ENCODE measurements around the gene PTGER3. TPM values are rescaled to one million over a fixed set of nuclear protein-coding genes. Genes with fewer than 3 reads are reported as not detected.

Gene PTGER3
- total and polyA plus RNA-seq, 10 of the 15 experiments (the other 5 are each of a cell fraction or from before 2014, with no cell fraction given): under 0.01 to 0.04 (median 0.02) TPM; not detected in 7

GRCh38 chr1:70978623-70979022 is 69.0 kb downstream of the PTGER3 start:
- Histone ChIP-seq H3K36me3 (ENCODE audit: control insufficient read depth in 2 of 2, insufficient read depth in 2 of 2, low read length in 1 of 2) (no peaks in the 10 kb centered on the region), H3K27ac (ENCODE audit: control insufficient read depth, insufficient read depth) (no peak overlapping the region), H4K20me1 (ENCODE audit: control insufficient read depth, insufficient read depth) (no peaks in the 10 kb centered on the region), H3K4me1 (ENCODE audit: control insufficient read depth, insufficient read depth, low read length) (no peaks in the 10 kb centered on the region), H3K9me3 (replicated peaks; ENCODE audit: control insufficient read depth, insufficient read depth, low read length) (no peaks in the 10 kb centered on the region), H3K27me3 (replicated peaks in 1 of 2; ENCODE audit: control insufficient read depth in 2 of 2, insufficient read depth in 2 of 2, low read length in 1 of 2) (no peaks in the 10 kb centered on the region), H3K4me2 (ENCODE audit: control insufficient read depth, insufficient read depth) (no peak overlapping the region), H3K9ac (ENCODE audit: control insufficient read depth, insufficient read depth, low read length) (no peak overlapping the region), H3K79me2 (ENCODE audit: control insufficient read depth, insufficient read depth, low read length) (no peaks in the 10 kb centered on the region), H3K4me3 (no peak overlapping the region), H2AFZ (ENCODE audit: control insufficient read depth, low read depth, low read length) (no peak overlapping the region)
- FAIRE-seq (no peak), ATAC-seq (no peak), DNase-seq (ENCODE audit: low read depth, low spot score) (no peak)
- ChIA-PET SMC1A (ENCODE audit: uncharacterized antibody, unreplicated experiment) (interaction anchor here (1.5 kb wide), 1 partner anchor 10 kb away, joined by 4 read pairs; no protein-coding TSS in a partner anchor), CTCF (no interaction called here), POLR2A (no interaction called here), RAD21 (ENCODE audit: unreplicated experiment) (no interaction called here)
- WGBS (ENCODE audit: insufficient coverage, insufficient replicate concordance, low lambda C conversion rate, missing lambda C conversion rate): 20% methylated on average over 1 of the region's 1 CpG
- BruUV-seq (replicated peaks): no TSS peak
- intact Hi-C loops (cut with micrococcal nuclease; ENCODE audit: unreplicated experiment): no loop called here
- in situ Hi-C loops (cut with MboI): no loop called here
- no peak for TF ChIP-seq GATAD2B (conservative IDR thresholded peaks at IDR 0.05; ENCODE audit: low read depth)
- TF ChIP-seq PAX8 (IDR thresholded peaks at IDR 0.05): no peak
- TF ChIP-seq MXI1 (IDR thresholded peaks at IDR 0.05; ENCODE audit: low read depth, low read length): no peak
- TF ChIP-seq ATF2 (IDR thresholded peaks at IDR 0.05; ENCODE audit: low read length): no peak
- TF ChIP-seq SRF (IDR thresholded peaks at IDR 0.05; ENCODE audit: low read depth in 2 of 2, low read length in 2 of 2): no peak
- no peak for TF ChIP-seq EED (IDR thresholded peaks at IDR 0.05; ENCODE audit: low read depth)
- TF ChIP-seq, protein P1, sequence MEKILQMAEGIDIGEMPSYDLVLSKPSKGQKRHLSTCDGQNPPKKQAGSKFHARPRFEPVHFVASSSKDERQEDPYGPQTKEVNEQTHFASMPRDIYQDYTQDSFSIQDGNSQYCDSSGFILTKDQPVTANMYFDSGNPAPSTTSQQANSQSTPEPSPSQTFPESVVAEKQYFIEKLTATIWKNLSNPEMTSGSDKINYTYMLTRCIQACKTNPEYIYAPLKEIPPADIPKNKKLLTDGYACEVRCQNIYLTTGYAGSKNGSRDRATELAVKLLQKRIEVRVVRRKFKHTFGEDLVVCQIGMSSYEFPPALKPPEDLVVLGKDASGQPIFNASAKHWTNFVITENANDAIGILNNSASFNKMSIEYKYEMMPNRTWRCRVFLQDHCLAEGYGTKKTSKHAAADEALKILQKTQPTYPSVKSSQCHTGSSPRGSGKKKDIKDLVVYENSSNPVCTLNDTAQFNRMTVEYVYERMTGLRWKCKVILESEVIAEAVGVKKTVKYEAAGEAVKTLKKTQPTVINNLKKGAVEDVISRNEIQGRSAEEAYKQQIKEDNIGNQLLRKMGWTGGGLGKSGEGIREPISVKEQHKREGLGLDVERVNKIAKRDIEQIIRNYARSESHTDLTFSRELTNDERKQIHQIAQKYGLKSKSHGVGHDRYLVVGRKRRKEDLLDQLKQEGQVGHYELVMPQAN (conservative IDR thresholded peaks at IDR 0.05): no peak
- no peak for TF ChIP-seq EGR1 (IDR thresholded peaks at IDR 0.05; ENCODE audit: borderline replicate concordance in 1 of 2, low read depth in 2 of 2, low read length in 2 of 2)
- TF ChIP-seq CEBPB (IDR thresholded peaks at IDR 0.05; ENCODE audit: borderline replicate concordance in 1 of 2, low read depth in 2 of 2, low read length in 2 of 2): no peak
- TF ChIP-seq, protein P2, sequence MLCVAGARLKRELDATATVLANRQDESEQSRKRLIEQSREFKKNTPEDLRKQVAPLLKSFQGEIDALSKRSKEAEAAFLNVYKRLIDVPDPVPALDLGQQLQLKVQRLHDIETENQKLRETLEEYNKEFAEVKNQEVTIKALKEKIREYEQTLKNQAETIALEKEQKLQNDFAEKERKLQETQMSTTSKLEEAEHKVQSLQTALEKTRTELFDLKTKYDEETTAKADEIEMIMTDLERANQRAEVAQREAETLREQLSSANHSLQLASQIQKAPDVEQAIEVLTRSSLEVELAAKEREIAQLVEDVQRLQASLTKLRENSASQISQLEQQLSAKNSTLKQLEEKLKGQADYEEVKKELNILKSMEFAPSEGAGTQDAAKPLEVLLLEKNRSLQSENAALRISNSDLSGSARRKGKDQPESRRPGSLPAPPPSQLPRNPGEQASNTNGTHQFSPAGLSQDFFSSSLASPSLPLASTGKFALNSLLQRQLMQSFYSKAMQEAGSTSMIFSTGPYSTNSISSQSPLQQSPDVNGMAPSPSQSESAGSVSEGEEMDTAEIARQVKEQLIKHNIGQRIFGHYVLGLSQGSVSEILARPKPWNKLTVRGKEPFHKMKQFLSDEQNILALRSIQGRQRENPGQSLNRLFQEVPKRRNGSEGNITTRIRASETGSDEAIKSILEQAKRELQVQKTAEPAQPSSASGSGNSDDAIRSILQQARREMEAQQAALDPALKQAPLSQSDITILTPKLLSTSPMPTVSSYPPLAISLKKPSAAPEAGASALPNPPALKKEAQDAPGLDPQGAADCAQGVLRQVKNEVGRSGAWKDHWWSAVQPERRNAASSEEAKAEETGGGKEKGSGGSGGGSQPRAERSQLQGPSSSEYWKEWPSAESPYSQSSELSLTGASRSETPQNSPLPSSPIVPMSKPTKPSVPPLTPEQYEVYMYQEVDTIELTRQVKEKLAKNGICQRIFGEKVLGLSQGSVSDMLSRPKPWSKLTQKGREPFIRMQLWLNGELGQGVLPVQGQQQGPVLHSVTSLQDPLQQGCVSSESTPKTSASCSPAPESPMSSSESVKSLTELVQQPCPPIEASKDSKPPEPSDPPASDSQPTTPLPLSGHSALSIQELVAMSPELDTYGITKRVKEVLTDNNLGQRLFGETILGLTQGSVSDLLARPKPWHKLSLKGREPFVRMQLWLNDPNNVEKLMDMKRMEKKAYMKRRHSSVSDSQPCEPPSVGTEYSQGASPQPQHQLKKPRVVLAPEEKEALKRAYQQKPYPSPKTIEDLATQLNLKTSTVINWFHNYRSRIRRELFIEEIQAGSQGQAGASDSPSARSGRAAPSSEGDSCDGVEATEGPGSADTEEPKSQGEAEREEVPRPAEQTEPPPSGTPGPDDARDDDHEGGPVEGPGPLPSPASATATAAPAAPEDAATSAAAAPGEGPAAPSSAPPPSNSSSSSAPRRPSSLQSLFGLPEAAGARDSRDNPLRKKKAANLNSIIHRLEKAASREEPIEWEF (IDR thresholded peaks at IDR 0.05; ENCODE audit: insufficient replicate concordance, low read depth, low read length): no peak
- TF ChIP-seq NR2C1 (IDR thresholded peaks at IDR 0.05): no peak
- no peak for TF ChIP-seq USF2 (IDR thresholded peaks at IDR 0.05; ENCODE audit: borderline replicate concordance, low read depth, low read length)
- no peak for TF ChIP-seq JUNB (IDR thresholded peaks at IDR 0.05)
- TF ChIP-seq IRF5 (IDR thresholded peaks at IDR 0.05; ENCODE audit: borderline replicate concordance): no peak

All from GM12878 (cell line).